HG03039 (cell line): ENCODE measurements around the gene TPCN1.

Experiments
- ATAC-seq: cut with Tn5 transposase; IDR thresholded peaks from one replicate; pipeline ENCODE4 v1.9.1; 2021; ENCODE audit warnings: mild to moderate bottlenecking, moderate library complexity; ENCODE audit not compliant: unreplicated experiment

TPCN1 gene

GRCh38 chr12:113221181-113221996 is at the start of gene TPCN1:
Gene TPCN1 (plus strand): TSS chr12:113221464. CDS start chr12:113226853, 5,389 bp downstream.
- ATAC-seq = peak; percentile 85

- no peak for ATAC-seq
These were observed 49.7 kb upstream of the TPCN1 start for GRCh38 chr12:113171543-113171942.

DNA sequence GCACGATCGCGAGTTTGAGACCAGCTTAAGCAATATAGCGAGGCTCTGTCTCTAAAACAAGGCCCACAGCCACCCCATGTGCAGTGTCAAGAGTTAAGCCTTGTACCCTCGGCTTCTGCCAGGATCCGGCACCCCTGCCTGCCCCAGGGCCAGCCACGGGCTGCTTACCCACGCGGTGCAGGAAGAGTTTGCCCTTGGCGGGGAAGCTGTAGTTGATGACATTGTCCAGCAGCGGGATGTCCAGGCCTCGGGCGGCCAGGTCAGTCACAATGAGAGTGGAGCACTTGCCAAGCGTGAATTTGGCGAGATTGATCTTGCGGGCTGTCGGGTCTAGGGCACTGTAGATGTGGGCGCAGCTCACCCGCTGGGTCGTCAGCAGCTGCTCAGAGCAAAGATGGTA is 49.1 kb upstream of the TPCN1 start:
- ATAC-seq = no peak

DNA sequence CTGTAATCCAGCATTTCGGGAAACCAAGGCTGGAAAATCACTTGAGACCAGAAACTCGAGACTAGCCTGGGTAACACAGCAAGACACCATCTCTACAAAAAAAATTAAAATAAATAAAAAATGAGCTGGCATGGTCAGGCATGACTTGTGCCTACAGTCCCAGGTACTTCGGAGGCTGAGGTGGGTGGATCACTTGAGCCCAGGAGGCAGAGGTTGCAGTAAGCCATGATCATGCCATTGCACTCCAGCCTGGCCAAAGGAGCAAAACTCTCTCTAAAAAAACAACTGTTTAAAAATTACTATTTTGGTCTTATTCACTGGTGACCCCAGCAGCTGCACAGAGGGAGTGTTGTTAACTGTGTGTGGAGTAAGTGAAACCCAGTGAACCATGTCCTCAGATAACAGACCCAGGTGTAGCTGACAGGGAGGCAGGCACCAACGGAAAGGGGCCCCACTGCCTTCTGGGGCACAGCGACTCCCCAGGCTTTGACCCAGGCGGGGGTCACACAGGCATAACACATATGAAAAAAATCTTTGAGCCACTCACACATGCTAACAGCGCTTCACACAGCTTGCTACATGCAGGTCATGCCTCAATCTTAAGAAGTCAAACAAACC is 48.1 kb upstream of the TPCN1 start:
- no peak for ATAC-seq

GRCh38 chr12:113174461-113175384 is 46.5 kb upstream of the TPCN1 start:
- ATAC-seq = no peak

GRCh38 chr12:113179023-113179422 is 42.2 kb upstream of the TPCN1 start:
- no peak for ATAC-seq

GRCh38 chr12:113180333-113180732 is 40.9 kb upstream of the TPCN1 start:
- no peak for ATAC-seq

DNA sequence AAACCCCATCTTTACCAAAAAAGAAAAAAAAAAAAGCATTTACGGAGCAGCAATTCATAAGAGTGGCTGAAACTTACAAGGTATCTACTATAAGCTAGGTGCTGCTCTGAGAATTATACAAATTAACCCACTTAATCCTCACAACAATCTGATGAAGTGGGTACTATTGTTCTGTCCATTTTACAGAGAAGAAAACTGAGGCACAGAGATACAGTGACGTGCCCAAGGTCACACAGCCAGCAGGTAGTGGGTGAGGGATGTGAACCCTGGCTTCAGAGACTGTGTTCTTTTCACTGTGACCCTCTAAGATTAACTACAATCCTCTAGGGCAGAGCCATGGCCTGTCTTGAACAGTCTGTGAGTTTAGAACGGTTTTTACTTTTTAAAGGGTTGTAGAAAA is 39.3 kb upstream of the TPCN1 start:
- ATAC-seq = no peak

GRCh38 chr12:113183030-113183589 is 38.2 kb upstream of the TPCN1 start:
- ATAC-seq = no peak

GRCh38 chr12:113184098-113184899 is 37.0 kb upstream of the TPCN1 start:
- ATAC-seq = peak; percentile 33

- ATAC-seq = peak; percentile 66
These were observed 36.4 kb upstream of the TPCN1 start for GRCh38 chr12:113184900-113185179.

DNA sequence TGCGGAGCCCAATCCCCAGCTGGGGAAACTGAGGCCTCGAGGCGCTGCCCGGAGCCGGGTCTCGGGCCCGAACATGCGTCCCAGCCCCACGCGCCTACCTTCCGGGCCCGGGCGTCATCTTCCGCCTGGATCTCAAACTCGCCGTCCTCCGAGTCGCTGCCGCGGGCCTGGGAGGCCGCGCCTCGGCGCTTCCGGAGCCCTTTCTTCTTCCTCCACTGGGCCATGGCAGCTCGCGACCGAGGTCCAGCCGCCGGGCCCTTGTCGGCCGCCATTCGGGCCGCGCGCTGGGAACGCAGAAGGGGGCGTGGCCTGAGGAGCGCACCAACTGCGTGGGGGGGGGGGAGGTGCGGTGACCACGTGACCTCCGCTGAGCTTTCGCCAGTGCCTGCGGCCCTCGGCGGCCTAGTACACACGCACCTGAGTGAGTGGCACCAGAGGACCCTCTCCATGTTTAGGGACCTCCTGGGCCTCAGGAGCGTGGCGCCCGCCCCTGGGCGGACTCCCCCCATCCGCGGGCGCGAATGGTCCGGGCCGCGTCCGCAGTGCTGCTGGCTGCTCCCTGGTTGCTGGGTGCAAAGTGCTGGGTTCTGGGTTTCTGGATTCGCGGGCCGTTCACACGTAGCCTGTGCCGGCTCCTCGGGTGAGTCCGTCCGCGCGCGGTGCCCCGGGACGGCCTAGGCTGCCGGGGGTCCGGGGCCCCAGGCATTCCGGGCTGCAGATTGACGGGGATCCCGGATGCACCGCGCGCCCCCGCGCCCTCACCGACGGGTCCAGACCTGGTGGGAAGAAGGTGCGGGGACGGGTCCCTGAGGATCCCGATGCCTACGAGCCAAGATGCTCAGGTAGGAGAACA is 35.9 kb upstream of the TPCN1 start, which contains the start of the genes DDX54 and RITA1:
Gene DDX54, minus strand, starts transcription at position 299 of the 853 bp plus-strand sequence. Its CDS starts 27 bp downstream, at position 272.
Gene RITA1, plus strand, starts transcription at position 542 of the 853 bp plus-strand sequence. CDS start 1,026 bp downstream, outside the sequence.
- ATAC-seq = peak; percentile 37

GRCh38 chr12:113186033-113186365 is 35.3 kb upstream of the TPCN1 start:
- no peak for ATAC-seq

DNA sequence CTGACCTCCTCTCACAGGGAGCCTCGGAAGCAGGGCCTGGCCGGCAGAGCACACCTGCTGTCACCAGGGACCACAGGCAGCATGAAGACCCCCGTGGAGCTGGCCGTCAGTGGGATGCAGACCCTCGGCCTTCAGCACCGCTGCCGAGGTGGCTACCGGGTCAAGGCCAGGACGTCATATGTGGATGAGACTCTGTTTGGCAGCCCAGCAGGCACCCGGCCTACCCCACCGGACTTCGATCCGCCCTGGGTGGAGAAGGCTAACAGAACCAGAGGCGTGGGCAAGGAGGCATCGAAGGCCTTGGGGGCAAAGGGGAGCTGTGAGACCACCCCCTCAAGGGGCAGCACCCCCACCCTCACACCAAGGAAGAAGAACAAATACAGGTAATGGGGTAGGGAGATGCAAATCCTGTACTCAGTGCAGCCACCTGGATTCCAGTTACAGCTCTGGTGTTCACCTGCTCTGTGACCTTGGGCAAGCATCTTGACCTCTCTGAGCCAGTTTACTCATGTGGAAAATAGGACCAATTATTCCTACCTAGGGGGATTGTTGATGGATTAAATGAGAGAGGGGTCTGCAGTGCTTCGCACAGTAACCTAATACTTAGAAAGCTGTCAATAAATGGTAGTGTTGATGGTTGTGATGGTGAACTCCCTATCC is 34.5 kb upstream of the TPCN1 start:
- no peak for ATAC-seq

GRCh38 chr12:113189361-113189760 is 31.9 kb upstream of the TPCN1 start:
- ATAC-seq = no peak

DNA sequence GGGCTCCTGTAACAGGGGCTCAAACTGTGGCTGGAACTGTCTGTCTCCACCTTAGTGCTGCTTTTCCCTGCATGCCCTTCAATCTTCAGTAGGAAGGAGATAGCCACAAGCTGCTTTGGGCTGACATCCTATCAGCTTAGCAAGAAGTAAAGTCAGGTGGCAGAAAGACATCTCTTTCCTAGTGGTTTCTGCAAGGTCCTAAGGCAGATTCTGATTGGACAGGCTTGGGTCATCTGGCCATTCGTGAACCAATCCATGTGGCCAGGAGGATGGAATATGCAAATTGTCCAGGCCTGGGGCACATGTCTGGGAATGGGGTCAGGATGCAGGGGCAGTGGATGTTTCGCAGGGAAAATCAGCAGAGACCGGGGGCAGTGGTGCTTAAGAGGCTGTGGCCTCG is 30.5 kb upstream of the TPCN1 start:
- ATAC-seq = no peak

GRCh38 chr12:113191227-113191626 is 30.0 kb upstream of the TPCN1 start:
- no peak for ATAC-seq

DNA sequence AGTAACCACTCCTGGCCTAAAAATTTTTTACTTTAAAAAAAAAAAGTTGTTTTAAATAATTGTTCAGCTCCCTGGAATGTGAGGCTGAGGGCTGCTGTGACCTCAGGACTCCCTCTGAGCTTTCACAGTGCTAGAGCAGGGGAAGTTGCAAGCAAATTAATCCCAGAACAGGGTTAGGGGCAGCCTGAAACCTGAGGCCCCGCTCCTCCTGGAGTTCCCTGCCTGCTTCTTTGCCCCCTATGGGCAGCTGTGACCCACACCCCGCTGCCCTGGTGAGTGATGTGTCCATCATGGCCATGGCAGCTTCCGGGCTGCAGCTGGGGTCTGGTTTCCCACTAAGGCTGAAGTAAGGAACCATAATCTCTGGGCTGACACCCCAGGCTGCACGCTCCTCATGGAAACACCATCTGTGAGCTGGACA is 26.3 kb upstream of the TPCN1 start:
- no peak for ATAC-seq

DNA sequence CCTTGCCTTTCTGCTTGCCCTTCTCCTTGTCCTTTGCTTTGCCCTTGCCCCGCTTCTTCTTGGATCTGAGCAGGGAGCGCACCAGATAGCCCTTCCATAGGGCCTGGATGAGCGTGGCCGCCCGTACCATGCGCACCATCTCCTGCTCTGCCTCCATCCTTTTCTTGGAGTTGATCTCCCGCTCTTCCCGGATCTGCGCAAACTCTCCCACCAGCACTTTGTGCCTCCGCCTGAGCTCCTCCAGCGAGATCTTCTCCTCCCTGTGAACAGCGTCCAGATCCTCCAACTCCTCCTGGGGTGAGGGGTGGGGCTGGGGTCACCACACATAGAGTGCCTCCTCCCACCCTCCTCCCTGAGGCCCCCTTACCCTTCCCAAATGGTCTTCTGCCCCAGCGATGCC is 25.7 kb upstream of the TPCN1 start:
- no peak for ATAC-seq
